HEK293T (cell line): ENCODE data around the gene PRR29.

Experiments used
- CTCF ChIA-PET: fragments of 350-600 bp; formaldehyde crosslinking; extraction: SDS; loops from one replicate; lab custom pipeline; 2021; ENCODE audit warnings: antibody characterized with exemption, inconsistent platforms; lab: Yijun Ruan, JAX
- POLR2A ChIA-PET: fragments of 350-600 bp; formaldehyde crosslinking; extraction: SDS; loops from one replicate; lab custom pipeline; 2020; ENCODE audit warnings: antibody characterized with exemption, inconsistent platforms; lab: Yijun Ruan, JAX
- DNase-seq: peaks from one replicate; pipeline ENCODE4 v3.0.0; 2012; ENCODE audit warnings: mixed read lengths; ENCODE audit errors: extremely low spot score
- ARNT ChIP-seq: fragments of 450-650 bp; IDR thresholded peaks from 2 replicates; pipeline ENCODE4 v1.6.1; 2017; ENCODE audit warnings: mild to moderate bottlenecking
- BHLHE40 ChIP-seq: fragments of 450-650 bp; IDR thresholded peaks from 2 replicates; pipeline ENCODE4 v1.6.1; 2016; ENCODE audit warnings: mild to moderate bottlenecking, moderate library complexity, borderline replicate concordance
- CTBP1 ChIP-seq: fragments of 450-650 bp; IDR thresholded peaks from 2 replicates; pipeline ENCODE4 v1.6.1; 2016; ENCODE audit warnings: borderline replicate concordance
- ELF4 ChIP-seq: fragments of 450-650 bp; IDR thresholded peaks from 2 replicates; pipeline ENCODE4 v1.6.1; 2017; ENCODE audit warnings: antibody characterized with exemption
- FOXA1 ChIP-seq: fragments of 450-650 bp; IDR thresholded peaks from 2 replicates; pipeline ENCODE4 v1.6.1; 2016; ENCODE audit warnings: mild to moderate bottlenecking
- FOXK2 ChIP-seq: fragments of 450-650 bp; IDR thresholded peaks from 2 replicates; pipeline ENCODE4 v1.6.1; 2016; ENCODE audit warnings: mild to moderate bottlenecking
- FOXM1 ChIP-seq: fragments of 450-650 bp; IDR thresholded peaks from 2 replicates; pipeline ENCODE4 v1.6.1; 2017; ENCODE audit warnings: mild to moderate bottlenecking, borderline replicate concordance
- HDGF ChIP-seq: fragments of 450-650 bp; IDR thresholded peaks from 2 replicates; pipeline ENCODE4 v1.6.1; 2017; ENCODE audit warnings: antibody characterized with exemption, borderline replicate concordance
- L3MBTL2 ChIP-seq: fragments of 450-650 bp; conservative IDR thresholded peaks from 2 replicates; pipeline ENCODE4 v1.6.1; 2016; ENCODE audit warnings: mild to moderate bottlenecking
- LEF1 ChIP-seq: fragments of 450-650 bp; IDR thresholded peaks from 2 replicates; pipeline ENCODE4 v1.6.1; 2017; ENCODE audit warnings: mild to moderate bottlenecking, borderline replicate concordance
- NFRKB ChIP-seq: fragments of 450-650 bp; IDR thresholded peaks from 2 replicates; pipeline ENCODE4 v1.6.1; 2016; ENCODE audit warnings: mild to moderate bottlenecking, moderate library complexity
- PKNOX1 ChIP-seq: fragments of 450-650 bp; IDR thresholded peaks from 2 replicates; pipeline ENCODE4 v1.6.1; 2016
- SP1 ChIP-seq: fragments of 450-650 bp; IDR thresholded peaks from 2 replicates; pipeline ENCODE4 v1.6.1; 2017
- SUZ12 ChIP-seq: fragments of 450-650 bp; IDR thresholded peaks from 2 replicates; pipeline ENCODE4 v1.6.1; 2016; ENCODE audit warnings: mild to moderate bottlenecking
- TARDBP ChIP-seq: fragments of 450-650 bp; IDR thresholded peaks from 2 replicates; pipeline ENCODE4 v1.6.1; 2016
- ZNF384 ChIP-seq: fragments of 450-650 bp; IDR thresholded peaks from 2 replicates; pipeline ENCODE4 v1.6.1; 2016

The PRR29 gene

GRCh38 chr17:64020056-64020766 lies 22.1 kb downstream of the PRR29 start, which contains the start of gene ICAM2:
TSS of gene ICAM2 (minus strand) at chr17:64020633. CDS start at chr17:64006691, 13,942 bp downstream.
- TF ChIP-seq ELF4 (no peak), ARNT (no peak), FOXK2 (no peak), NFRKB (no peak), SUZ12 (no peak), SP1 (no peak), BHLHE40 (no peak)
- ChIA-PET CTCF (interaction anchor here (1.0 to 1.4 kb wide), 4 partner anchors 10 to 137 kb away, joined by 3 to 5 read pairs (median 4); no protein-coding TSS in a partner anchor), POLR2A (no interaction called here)
- DNase-seq: no peak

- TF ChIP-seq HDGF (no peak), LEF1 (no peak), CTBP1 (no peak), TARDBP (no peak), BHLHE40 (no peak), FOXM1 (no peak), SP1 (no peak), L3MBTL2 (no peak), NFRKB (no peak), FOXK2 (no peak), SUZ12 (no peak), ARNT (no peak), ZNF384 (no peak), PKNOX1 (no peak), FOXA1 (no peak), ELF4 (no peak)
- DNase-seq: no peak
- ChIA-PET CTCF (interaction anchor here (0.7 to 1.4 kb wide), 2 partner anchors 111 kb away, joined by 6 to 8 read pairs; no protein-coding TSS in a partner anchor), POLR2A (interaction anchor here (1.0 kb wide), 1 partner anchor 123 kb away, joined by 3 read pairs; no protein-coding TSS in a partner anchor)
Observed at GRCh38 chr17:64022611-64023063, 24.5 kb downstream of the PRR29 start.

- ChIA-PET CTCF (interaction anchor here (0.7 to 8.4 kb wide), 5 partner anchors 28 to 138 kb away, joined by 3 to 106 read pairs (median 3); partner anchors contain the start of gene GH1), POLR2A (no interaction called here)
- no peak for DNase-seq
- no peak for TF ChIP-seq CTBP1
- no peak for TF ChIP-seq SP1
- TF ChIP-seq BHLHE40: no peak
- TF ChIP-seq ELF4: no peak
- TF ChIP-seq SUZ12: no peak
- TF ChIP-seq NFRKB: no peak
- TF ChIP-seq PKNOX1: no peak
- TF ChIP-seq FOXK2: no peak
- no peak for TF ChIP-seq L3MBTL2
- TF ChIP-seq ZNF384: no peak
- no peak for TF ChIP-seq HDGF
- no peak for TF ChIP-seq LEF1
- no peak for TF ChIP-seq FOXA1
- TF ChIP-seq FOXM1: no peak
- no peak for TF ChIP-seq TARDBP
- no peak for TF ChIP-seq ARNT
Observed at GRCh38 chr17:64024215-64024654, 26.1 kb downstream of the PRR29 start.

- no peak for TF ChIP-seq FOXA1
- no peak for TF ChIP-seq L3MBTL2
- no peak for TF ChIP-seq PKNOX1
- no peak for TF ChIP-seq FOXK2
- TF ChIP-seq FOXM1: no peak
- TF ChIP-seq ARNT: no peak
- TF ChIP-seq HDGF: no peak
- no peak for TF ChIP-seq BHLHE40
- TF ChIP-seq ELF4: no peak
- no peak for TF ChIP-seq NFRKB
- TF ChIP-seq CTBP1: no peak
- TF ChIP-seq SP1: no peak
- no peak for TF ChIP-seq TARDBP
- no peak for TF ChIP-seq LEF1
- no peak for TF ChIP-seq ZNF384
- no peak for TF ChIP-seq SUZ12
- CTCF ChIA-PET: interaction anchor here (0.6 to 8.4 kb wide), 17 partner anchors 8 to 275 kb away, joined by 3 to 106 read pairs (median 4); partner anchors contain the start of genes CSHL1 and GH1
- DNase-seq: no peak
- POLR2A ChIA-PET: interaction anchor here (1.0 to 1.3 kb wide), 4 partner anchors 19 to 121 kb away, joined by 3 to 7 read pairs (median 6); no protein-coding TSS in a partner anchor
Observed at GRCh38 chr17:64024781-64025731, 26.9 kb downstream of the PRR29 start.
